Thymus (tissue), 11 donors: ENCODE data around the gene SEMA3A. TPM values are rescaled to one million over a fixed set of nuclear protein-coding genes. Genes with fewer than 3 reads are reported as not detected.

Experiments
- DNase-seq, 9 donors: peaks; one replicate each; pipeline ENCODE4 v3.0.0-alpha.2; 2013; ENCODE audit warnings: low spot score in 9 of 9, low read depth in 6 of 9, missing footprints in 1 of 9
- H3K27ac ChIP-seq, 2 donors: one replicate each; pipeline ENCODE4 v1.5.1; 2013; ENCODE audit warnings: control low read depth in 1 of 2, low read depth in 1 of 2, low read length in 1 of 2, mild to moderate bottlenecking in 1 of 2, moderate library complexity in 1 of 2
- H3K27me3 ChIP-seq, 2 donors: one replicate each; pipeline ENCODE4 v1.5.1; 2013; ENCODE audit warnings: low read length in 1 of 2; ENCODE audit not compliant: control insufficient read depth in 2 of 2, insufficient read depth in 1 of 2
- H3K36me3 ChIP-seq, 2 donors: one replicate each; pipeline ENCODE4 v1.5.1; 2013; ENCODE audit warnings: low read length in 1 of 2, mild to moderate bottlenecking in 1 of 2, moderate library complexity in 1 of 2; ENCODE audit not compliant: control insufficient read depth in 2 of 2, insufficient read depth in 2 of 2
- H3K4me1 ChIP-seq, 2 donors: one replicate each; pipeline ENCODE4 v1.5.1; 2013; ENCODE audit warnings: low read length in 2 of 2; ENCODE audit not compliant: control insufficient read depth in 2 of 2, insufficient read depth in 2 of 2
- H3K4me3 ChIP-seq, 2 donors: one replicate each; pipeline ENCODE4 v1.5.1; 2013; ENCODE audit warnings: low read length in 2 of 2, control low read depth in 1 of 2, mild to moderate bottlenecking in 1 of 2
- H3K9me3 ChIP-seq, 2 donors: one replicate each; pipeline ENCODE4 v1.5.1; 2013; ENCODE audit warnings: low read length in 1 of 2, mild to moderate bottlenecking in 1 of 2; ENCODE audit not compliant: control insufficient read depth in 2 of 2, insufficient read depth in 1 of 2
- WGBS: extraction: QIAGEN DNeasy Blood & Tissue Kit; methylation state at CpG from one replicate; pipeline ENCODE4 v1.1.7; 2013; 5-methylcytosine and 5-hydroxymethylcytosine counted together
- polyA plus RNA-seq: library from polyadenylated mRNA; stranded (reverse); fragments of 200-250 nt; gene quantifications from one replicate; pipeline ENCODE4 v1.2.3, GENCODE V29; 2013
- total RNA-seq: library from RNA; stranded (reverse); fragments of 120-200 nt; gene quantifications from one replicate; pipeline ENCODE4 v1.2.4, GENCODE V29; 2013
- donor health status: healthy.

SEMA3A gene
- total and polyA plus RNA-seq, 2 donors = 0.27 to 1.0 TPM

GRCh38 chr7:84102213-84102612 lies 92.4 kb downstream of the SEMA3A start:
- Histone ChIP-seq H3K9me3 (no peaks in the 10 kb centered on the region), H3K27ac (no peak overlapping the region), H3K4me3 (no peak overlapping the region), H3K27me3 (no peaks in the 10 kb centered on the region), H3K4me1 (no peaks in the 10 kb centered on the region), H3K36me3 (no peaks in the 10 kb centered on the region)
- 94% methylated on average over 1 of the region's 1 CpG for WGBS
- DNase-seq = no peak

DNA sequence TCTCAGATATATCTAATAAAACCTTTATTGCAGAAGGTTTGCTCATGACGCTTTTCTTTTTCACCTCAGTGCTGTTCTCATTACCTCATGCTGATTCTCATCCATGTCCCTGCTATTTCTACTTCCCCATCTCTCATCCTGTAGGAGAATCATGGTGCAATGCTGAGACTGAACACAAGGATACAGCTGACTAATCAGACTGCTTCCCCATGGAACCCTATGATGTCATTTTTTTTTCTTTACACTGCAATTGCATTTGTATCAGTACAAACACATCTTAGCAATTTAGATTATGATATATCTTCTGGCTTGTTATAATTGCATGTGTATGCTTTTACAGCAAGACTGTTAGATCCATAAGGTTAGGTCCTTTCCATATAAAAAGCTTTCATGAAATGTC lies 93.7 kb downstream of the SEMA3A start:
- no peaks in the 10 kb centered on the region for H3K4me1 ChIP-seq
- no peaks in the 10 kb centered on the region for H3K27me3 ChIP-seq
- no peak overlapping the region for H3K4me3 ChIP-seq
- no peak overlapping the region for H3K27ac ChIP-seq
- DNase-seq = no peak
- no peaks in the 10 kb centered on the region for H3K9me3 ChIP-seq
- H3K36me3 ChIP-seq = no peaks in the 10 kb centered on the region
- 98% methylated on average over 1 of the region's 1 CpG for WGBS

GRCh38 chr7:84095971-84096370 lies 98.6 kb downstream of the SEMA3A start:
- DNase-seq = no peak
- Histone ChIP-seq H3K27me3 (no peaks in the 10 kb centered on the region), H3K9me3 (no peaks in the 10 kb centered on the region), H3K27ac (no peak overlapping the region), H3K36me3 (no peaks in the 10 kb centered on the region), H3K4me3 (no peak overlapping the region), H3K4me1 (no peaks in the 10 kb centered on the region)
- 93% methylated on average over 2 of the region's 2 CpGs for WGBS

GRCh38 chr7:84092207-84092606 lies 102.4 kb downstream of the SEMA3A start:
- Histone ChIP-seq H3K4me1 (no peaks in the 10 kb centered on the region), H3K4me3 (no peak overlapping the region), H3K27me3 (no peaks in the 10 kb centered on the region), H3K9me3 (no peaks in the 10 kb centered on the region), H3K27ac (peak overlapping the region in 1 of 2 donors; percentile 81), H3K36me3 (no peaks in the 10 kb centered on the region)
- peak; percentile 34 to 86 (median 61) for DNase-seq
- 3% methylated on average over 5 of the region's 5 CpGs for WGBS

DNA sequence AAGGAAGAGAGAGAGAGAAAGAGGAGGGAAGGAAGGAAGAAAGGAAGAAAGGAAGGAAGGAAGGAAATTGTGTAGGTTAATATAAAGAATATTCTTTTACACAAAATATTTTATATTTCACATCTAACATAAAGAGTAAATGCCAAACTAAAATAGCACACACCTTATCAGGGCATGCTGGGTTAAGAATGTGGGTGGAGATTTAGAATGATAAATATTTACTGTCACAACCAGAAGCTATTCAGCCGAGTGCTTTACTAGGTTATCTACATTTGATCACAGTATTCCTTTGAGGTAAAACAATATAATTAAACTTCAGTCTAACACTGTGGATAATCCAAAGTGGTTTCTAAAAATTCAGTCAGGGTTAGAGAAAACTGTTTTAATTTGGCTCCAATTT lies 103.3 kb downstream of the SEMA3A start:
- H3K27me3 ChIP-seq = no peaks in the 10 kb centered on the region
- H3K4me3 ChIP-seq = no peak overlapping the region
- peak overlapping the region in 1 of 2 donors; percentile 81 for H3K27ac ChIP-seq
- WGBS = 10% methylated on average over 1 of the region's 1 CpG
- no peaks in the 10 kb centered on the region for H3K4me1 ChIP-seq
- H3K36me3 ChIP-seq = no peaks in the 10 kb centered on the region
- H3K9me3 ChIP-seq = no peaks in the 10 kb centered on the region
- DNase-seq = peak in 1 of 9 donors; percentile 20

- H3K4me3 ChIP-seq = no peak overlapping the region
- 94% methylated on average over 1 of the region's 1 CpG for WGBS
- DNase-seq = no peak
- H3K9me3 ChIP-seq = no peaks in the 10 kb centered on the region
- no peaks in the 10 kb centered on the region for H3K27me3 ChIP-seq
- H3K27ac ChIP-seq = no peak overlapping the region
- no peaks in the 10 kb centered on the region for H3K36me3 ChIP-seq
- no peaks in the 10 kb centered on the region for H3K4me1 ChIP-seq
Measured at GRCh38 chr7:84088802-84089201, 105.8 kb downstream of the SEMA3A start.

GRCh38 chr7:84085998-84086397 lies 108.6 kb downstream of the SEMA3A start:
- Histone ChIP-seq H3K4me1 (no peaks in the 10 kb centered on the region), H3K36me3 (no peaks in the 10 kb centered on the region), H3K4me3 (no peak overlapping the region), H3K27me3 (no peaks in the 10 kb centered on the region), H3K27ac (no peak overlapping the region), H3K9me3 (no peaks in the 10 kb centered on the region)
- no peak for DNase-seq
- 98% methylated on average over 3 of the region's 3 CpGs for whole genome bisulfite sequencing

DNA sequence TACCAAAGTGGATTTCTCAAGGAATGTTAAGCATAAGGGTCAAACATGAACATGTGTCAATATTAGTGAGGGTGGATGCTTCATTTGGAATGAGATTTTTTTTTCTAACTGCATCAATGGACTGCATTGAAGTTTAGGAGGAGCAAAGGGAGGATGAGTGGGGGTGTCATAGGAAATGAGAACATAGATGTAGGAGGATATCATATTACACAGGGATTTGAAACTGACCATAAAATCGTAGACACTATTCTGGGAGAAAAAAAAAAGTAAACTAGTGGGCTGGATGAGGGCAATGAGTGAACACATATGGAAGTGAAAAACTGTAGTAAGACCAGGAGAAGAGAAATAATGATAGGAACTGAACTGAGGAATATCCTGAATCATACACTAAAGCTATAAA lies 109.4 kb downstream of the SEMA3A start:
- Histone ChIP-seq H3K27me3 (no peaks in the 10 kb centered on the region), H3K4me1 (no peaks in the 10 kb centered on the region), H3K4me3 (no peak overlapping the region), H3K36me3 (no peaks in the 10 kb centered on the region), H3K9me3 (no peaks in the 10 kb centered on the region), H3K27ac (no peak overlapping the region)
- 72% methylated on average over 1 of the region's 1 CpG for WGBS
- DNase-seq = no peak

- no peaks in the 10 kb centered on the region for H3K36me3 ChIP-seq
Measured at GRCh38 chr7:84083846-84084245, 110.7 kb downstream of the SEMA3A start.

GRCh38 chr7:84081973-84082522 lies 112.5 kb downstream of the SEMA3A start:
- Histone ChIP-seq H3K27ac (no peak overlapping the region), H3K4me3 (no peak overlapping the region), H3K27me3 (no peaks in the 10 kb centered on the region), H3K9me3 (no peaks in the 10 kb centered on the region), H3K4me1 (no peaks in the 10 kb centered on the region), H3K36me3 (no peaks in the 10 kb centered on the region)
- WGBS = 60% methylated on average over 3 of the region's 3 CpGs
- no peak for DNase-seq

More at GRCh38 chr7:84083846-84084245, 110.7 kb downstream of the SEMA3A start:
- H3K9me3 ChIP-seq = no peaks in the 10 kb centered on the region
- no peaks in the 10 kb centered on the region for H3K27me3 ChIP-seq
- no peak overlapping the region for H3K4me3 ChIP-seq
- H3K27ac ChIP-seq = no peak overlapping the region
- no peak for DNase-seq
- no peaks in the 10 kb centered on the region for H3K4me1 ChIP-seq
- 92% methylated on average over 2 of the region's 2 CpGs for WGBS
